GM18870 (cell line): ENCODE measurements around the gene NECAB2.

Experiments
- ATAC-seq: cut with Tn5 transposase; IDR thresholded peaks from one replicate; pipeline ENCODE4 v1.9.1; 2021; ENCODE audit warnings: moderate library complexity; ENCODE audit not compliant: unreplicated experiment

Gene NECAB2

GRCh38 chr16:84042308-84042878 is 74.3 kb downstream of the NECAB2 start, which contains the start of gene SLC38A8:
SLC38A8 (minus strand) TSS chr16:84042795; CDS start chr16:84042157, 638 bp downstream.
- no peak for ATAC-seq

- no peak for ATAC-seq
Measured at GRCh38 chr16:84042879-84043485, 74.9 kb downstream of the NECAB2 start.

- no peak for ATAC-seq
Measured at GRCh38 chr16:84043486-84044117, 75.6 kb downstream of the NECAB2 start.

GRCh38 chr16:84044118-84044488 is 76.1 kb downstream of the NECAB2 start:
- no peak for ATAC-seq

- ATAC-seq = no peak
Measured at GRCh38 chr16:84045001-84045817, 77.2 kb downstream of the NECAB2 start.

- ATAC-seq = no peak
Measured at GRCh38 chr16:84045818-84046470, 77.9 kb downstream of the NECAB2 start.

- no peak for ATAC-seq
Measured at GRCh38 chr16:84047206-84047605, 79.2 kb downstream of the NECAB2 start.

GRCh38 chr16:84047626-84048025 is 79.6 kb downstream of the NECAB2 start:
- ATAC-seq = no peak

GRCh38 chr16:84048270-84048669 is 80.2 kb downstream of the NECAB2 start:
- no peak for ATAC-seq

GRCh38 chr16:84048871-84049270 is 80.8 kb downstream of the NECAB2 start:
- no peak for ATAC-seq

- no peak for ATAC-seq
Measured at GRCh38 chr16:84049403-84050060, 81.5 kb downstream of the NECAB2 start.

GRCh38 chr16:84050316-84050715 is 82.3 kb downstream of the NECAB2 start:
- no peak for ATAC-seq

- ATAC-seq = no peak
Measured at GRCh38 chr16:84052071-84052622, 84.1 kb downstream of the NECAB2 start.
